MG63 (cell line): Measurements from ENCODE around the gene FGF14. TPM values are rescaled to one million over a fixed set of nuclear protein-coding genes. Genes with fewer than 3 reads are reported as not detected.
A peak's percentile ranks its signal among the peaks of the same experiment; 100 is the strongest.

ENCODE experiments used
- DNase-seq: peaks from one replicate; pipeline ENCODE4 v3.0.0-alpha.2; 2020
- H3K27me3 ChIP-seq: fragments of 250-450 bp; sonication (Bioruptor Pico); 2 replicates; pipeline ENCODE4 v1.5.1; 2020; ENCODE audit warnings: mild to moderate bottlenecking, moderate library complexity
- H3K36me3 ChIP-seq: fragments of 250-450 bp; sonication (Bioruptor Pico); 2 replicates; pipeline ENCODE4 v1.5.1; 2020; ENCODE audit warnings: mild to moderate bottlenecking, moderate library complexity
- H3K4me3 ChIP-seq: fragments of 250-450 bp; sonication (Bioruptor Pico); 2 replicates; pipeline ENCODE4 v1.5.1; 2020; ENCODE audit warnings: mild to moderate bottlenecking, moderate library complexity
- H3K9me3 ChIP-seq: fragments of 250-450 bp; sonication (Bioruptor Pico); 2 replicates; pipeline ENCODE4 v1.5.1; 2020; ENCODE audit warnings: mild to moderate bottlenecking, moderate library complexity
- total RNA-seq: library from RNA; depleted of rRNA; stranded (reverse); fragments of >200 nt; shearing (Covaris generic); gene quantifications from 2 replicates; pipeline ENCODE4 v1.2.3, GENCODE V29; 2014; ENCODE audit warnings: low replicate concordance

FGF14 gene
- total RNA-seq, 1 experiment from 2014 or later: not detected

DNA sequence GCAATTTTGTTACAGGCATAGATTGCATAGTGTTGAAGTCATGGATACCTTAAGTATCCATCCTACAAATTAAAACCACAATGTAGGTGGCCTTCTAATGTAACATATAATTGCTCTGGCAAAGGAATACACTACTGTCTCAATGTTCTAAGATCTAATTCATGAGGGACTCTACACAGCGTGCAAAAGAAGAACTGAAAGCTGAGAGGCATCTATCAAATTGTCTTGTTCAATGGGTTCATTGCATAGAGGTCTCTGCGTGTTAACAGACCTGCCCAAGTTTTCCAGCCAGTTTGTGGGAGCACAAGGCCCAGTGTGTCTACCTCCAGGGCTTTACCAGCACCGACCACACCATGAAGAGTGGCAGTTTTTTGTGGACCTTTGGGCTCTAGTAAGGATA lies 498.0 kb downstream of the FGF14 start:
- no peaks in the 10 kb centered on the region for H3K9me3 ChIP-seq
- DNase-seq: no peak
- H3K27me3 ChIP-seq: peaks cover 19% of the 10 kb centered on the region
- H3K36me3 ChIP-seq: no peaks in the 10 kb centered on the region
- H3K4me3 ChIP-seq: no peak overlapping the region

DNA sequence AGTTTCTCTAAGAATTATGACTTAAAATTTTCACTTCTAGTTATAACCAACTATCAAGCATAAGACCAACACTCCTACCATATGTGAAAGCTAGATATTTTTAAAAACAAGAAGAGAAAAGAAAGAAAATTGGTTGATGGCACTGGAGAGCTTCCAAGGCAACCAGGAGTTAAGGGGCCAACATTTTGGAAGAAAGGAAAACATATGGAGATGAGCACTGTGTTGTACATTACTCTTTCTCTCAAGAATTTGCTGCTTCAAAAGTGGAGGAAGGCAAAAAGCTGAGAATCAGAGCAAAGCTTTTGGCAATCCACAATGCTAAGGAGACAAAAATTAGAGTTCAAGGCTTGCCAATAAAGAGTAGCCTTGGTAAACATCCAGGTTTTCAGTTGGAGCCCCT lies 503.2 kb downstream of the FGF14 start:
- H3K27me3 ChIP-seq: peaks cover 10% of the 10 kb centered on the region
- H3K9me3 ChIP-seq: no peaks in the 10 kb centered on the region
- no peak overlapping the region for H3K4me3 ChIP-seq
- DNase-seq: no peak
- no peaks in the 10 kb centered on the region for H3K36me3 ChIP-seq

- Histone ChIP-seq H3K36me3 (no peaks in the 10 kb centered on the region), H3K4me3 (no peak overlapping the region), H3K9me3 (no peaks in the 10 kb centered on the region), H3K27me3 (peaks cover 6% of the 10 kb centered on the region)
- DNase-seq: no peak
Measured at GRCh38 chr13:101896541-101896940, 505.3 kb downstream of the FGF14 start.

GRCh38 chr13:101893021-101893420 lies 508.8 kb downstream of the FGF14 start:
- no peaks in the 10 kb centered on the region for H3K9me3 ChIP-seq
- no peak for DNase-seq
- no peak overlapping the region for H3K4me3 ChIP-seq
- H3K27me3 ChIP-seq: peaks cover 4% of the 10 kb centered on the region; the same call in 1 of the 2 replicates
- no peaks in the 10 kb centered on the region for H3K36me3 ChIP-seq

GRCh38 chr13:101892296-101892695 lies 509.6 kb downstream of the FGF14 start:
- no peak overlapping the region for H3K4me3 ChIP-seq
- H3K9me3 ChIP-seq: no peaks in the 10 kb centered on the region
- H3K27me3 ChIP-seq: peaks cover 4% of the 10 kb centered on the region; the same call in 1 of the 2 replicates
- no peak for DNase-seq
- no peaks in the 10 kb centered on the region for H3K36me3 ChIP-seq

DNA sequence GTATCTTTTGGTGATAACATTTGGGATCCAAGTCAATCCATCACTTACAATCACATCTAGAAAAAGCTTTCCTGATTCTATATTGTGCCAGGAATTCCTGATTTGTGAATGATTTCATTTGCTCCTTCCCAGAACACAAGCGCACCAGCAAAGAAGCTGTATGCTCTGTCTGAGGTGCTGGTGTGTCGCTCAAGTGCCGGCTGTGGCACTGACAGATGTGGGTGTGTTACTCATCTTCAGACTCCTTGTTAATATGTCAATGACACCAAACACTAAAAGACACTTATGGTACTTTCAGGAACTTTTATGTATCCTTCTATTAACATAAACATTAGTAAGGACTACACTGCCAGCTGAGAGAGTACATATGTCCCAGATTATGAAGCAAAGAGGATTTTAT lies 520.3 kb downstream of the FGF14 start:
- Histone ChIP-seq H3K27me3 (no peaks in the 10 kb centered on the region; the same call in 1 of the 2 replicates), H3K9me3 (no peaks in the 10 kb centered on the region), H3K36me3 (no peaks in the 10 kb centered on the region), H3K4me3 (no peak overlapping the region)
- DNase-seq: no peak

- H3K4me3 ChIP-seq: no peak overlapping the region
- no peaks in the 10 kb centered on the region for H3K36me3 ChIP-seq
- H3K27me3 ChIP-seq: no peaks in the 10 kb centered on the region; the same call in 1 of the 2 replicates
- no peak for DNase-seq
- H3K9me3 ChIP-seq: no peaks in the 10 kb centered on the region
Measured at GRCh38 chr13:101880581-101880980, 521.3 kb downstream of the FGF14 start.

GRCh38 chr13:101876951-101877350 lies 524.9 kb downstream of the FGF14 start:
- no peaks in the 10 kb centered on the region for H3K9me3 ChIP-seq
- no peak overlapping the region for H3K4me3 ChIP-seq
- no peaks in the 10 kb centered on the region for H3K27me3 ChIP-seq
- DNase-seq: no peak
- no peaks in the 10 kb centered on the region for H3K36me3 ChIP-seq

DNA sequence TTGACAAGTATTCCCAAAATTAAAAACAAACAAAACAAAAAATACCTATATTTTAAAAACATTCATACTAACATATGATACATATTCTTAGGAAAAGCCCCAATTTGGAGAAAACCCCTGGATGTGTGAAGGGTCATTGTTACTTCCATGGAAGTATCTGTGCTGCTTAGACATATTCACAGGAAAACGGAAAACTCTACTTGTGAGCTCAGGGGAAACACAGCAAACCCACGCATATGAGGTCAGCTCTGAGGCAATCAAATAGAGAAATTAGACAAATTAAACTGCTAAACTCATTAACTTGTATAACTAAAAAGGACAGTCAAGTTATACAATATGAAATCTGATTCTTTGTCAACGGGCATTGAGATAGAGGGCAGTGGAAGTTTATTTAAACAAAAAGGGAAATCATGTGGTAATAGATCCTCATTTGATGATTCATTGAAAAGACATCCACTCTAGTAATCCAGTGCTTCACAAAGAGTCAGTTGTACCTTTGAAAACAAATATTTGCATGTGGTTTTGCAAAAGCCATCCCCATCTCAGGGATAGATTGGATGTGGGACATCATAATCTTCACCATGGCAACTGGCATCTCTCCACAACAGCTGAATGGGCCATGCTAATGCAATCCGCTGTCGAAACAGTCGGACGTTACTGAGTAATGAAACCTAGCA lies 526.0 kb downstream of the FGF14 start:
- H3K4me3 ChIP-seq: no peak overlapping the region
- peak; percentile 10 for DNase-seq
- no peaks in the 10 kb centered on the region for H3K27me3 ChIP-seq
- H3K36me3 ChIP-seq: no peaks in the 10 kb centered on the region
- no peaks in the 10 kb centered on the region for H3K9me3 ChIP-seq

DNA sequence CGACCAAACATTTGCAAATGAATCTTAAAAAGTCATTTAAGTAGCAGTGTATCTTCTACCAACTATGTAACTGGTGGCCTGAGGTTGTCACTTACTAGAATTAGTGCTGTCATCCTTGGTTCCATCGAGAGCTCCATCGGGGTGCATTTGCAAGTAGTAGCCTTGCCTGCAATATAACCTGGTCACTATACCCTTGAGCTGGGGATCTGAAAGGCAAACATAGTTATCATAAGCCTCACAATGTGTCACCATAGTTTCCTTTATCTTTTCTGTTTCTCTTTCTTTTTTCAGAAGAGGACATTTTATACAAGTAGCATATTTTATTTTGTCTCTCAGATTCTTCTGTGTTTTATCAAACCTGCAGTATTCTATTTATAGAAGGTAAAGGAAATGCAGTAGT lies 526.8 kb downstream of the FGF14 start:
- DNase-seq: no peak
- no peak overlapping the region for H3K4me3 ChIP-seq
- H3K27me3 ChIP-seq: no peaks in the 10 kb centered on the region
- H3K9me3 ChIP-seq: no peaks in the 10 kb centered on the region
- no peaks in the 10 kb centered on the region for H3K36me3 ChIP-seq

DNA sequence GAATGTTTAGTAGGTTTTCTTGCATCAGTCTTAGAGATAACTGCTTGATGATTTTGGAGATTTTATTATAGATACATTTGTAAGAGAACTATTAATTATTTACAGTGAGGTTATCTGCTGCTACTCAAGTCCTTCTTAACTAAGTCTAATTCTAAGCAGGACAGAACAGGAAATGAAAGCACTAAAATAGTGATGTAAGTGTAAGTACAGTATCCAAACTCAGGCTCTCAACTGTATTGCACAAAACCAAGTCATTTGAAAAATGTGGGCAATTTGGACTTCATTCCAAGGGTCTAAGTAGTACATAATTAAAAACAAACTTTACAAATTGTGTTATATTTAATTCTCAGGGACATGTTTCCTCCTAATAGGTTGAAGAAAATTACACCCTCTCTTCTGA lies 532.3 kb downstream of the FGF14 start:
- Histone ChIP-seq H3K4me3 (no peak overlapping the region), H3K36me3 (no peaks in the 10 kb centered on the region)
- DNase-seq: no peak

GRCh38 chr13:101868585-101869469 lies 533.0 kb downstream of the FGF14 start:
- H3K27me3 ChIP-seq: no peaks in the 10 kb centered on the region
- no peak for DNase-seq
- no peaks in the 10 kb centered on the region for H3K9me3 ChIP-seq

More for the DNA sequence above, 532.3 kb downstream of the FGF14 start:
- Histone ChIP-seq H3K27me3 (no peaks in the 10 kb centered on the region), H3K9me3 (no peaks in the 10 kb centered on the region)

DNA sequence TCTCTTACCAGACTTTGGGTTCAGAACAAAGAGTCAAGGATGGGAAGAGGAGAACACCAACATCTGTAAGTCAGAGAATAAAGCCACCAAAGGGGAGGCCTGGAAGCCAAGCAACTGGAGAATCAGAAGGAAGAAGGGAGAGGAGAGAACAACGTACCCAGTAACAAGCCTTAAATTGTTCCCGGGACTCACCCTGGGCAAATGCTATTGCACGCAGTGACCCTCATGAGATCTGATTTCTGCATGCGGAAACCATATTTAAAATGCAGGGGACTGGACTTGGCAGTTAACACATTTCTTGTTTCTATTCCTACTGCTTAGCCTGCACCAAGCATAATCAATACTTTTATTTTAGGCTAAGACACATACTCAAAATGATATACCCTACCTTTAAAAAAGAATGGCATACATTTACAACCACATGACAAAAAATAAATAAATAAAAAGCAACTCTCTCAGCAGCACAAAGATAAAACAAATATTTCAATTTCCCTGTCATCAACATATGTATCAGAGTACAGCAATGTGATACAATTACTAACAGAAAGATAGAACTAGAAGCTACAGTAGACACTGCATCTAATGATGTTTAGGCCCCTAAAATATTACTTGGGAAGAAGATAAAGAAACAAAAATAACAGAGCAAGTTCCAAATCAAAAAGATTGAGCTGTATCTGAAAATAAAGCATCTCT lies 534.8 kb downstream of the FGF14 start:
- H3K4me3 ChIP-seq: no peak overlapping the region
- H3K36me3 ChIP-seq: no peaks in the 10 kb centered on the region
- H3K9me3 ChIP-seq: no peaks in the 10 kb centered on the region
- no peak for DNase-seq
- no peaks in the 10 kb centered on the region for H3K27me3 ChIP-seq

More at GRCh38 chr13:101868585-101869469, 533.0 kb downstream of the FGF14 start:
- Histone ChIP-seq H3K4me3 (no peak overlapping the region), H3K36me3 (no peaks in the 10 kb centered on the region)

GRCh38 chr13:101858860-101859259 lies 543.0 kb downstream of the FGF14 start:
- no peak for DNase-seq
- Histone ChIP-seq H3K27me3 (no peaks in the 10 kb centered on the region), H3K9me3 (no peaks in the 10 kb centered on the region), H3K4me3 (no peak overlapping the region), H3K36me3 (no peaks in the 10 kb centered on the region)

- H3K9me3 ChIP-seq: no peaks in the 10 kb centered on the region
- no peak for DNase-seq
- peaks cover 5% of the 10 kb centered on the region for H3K27me3 ChIP-seq
Measured at GRCh38 chr13:101846701-101847100, 555.1 kb downstream of the FGF14 start.

GRCh38 chr13:101846249-101846648 lies 555.6 kb downstream of the FGF14 start:
- Histone ChIP-seq H3K36me3 (no peaks in the 10 kb centered on the region), H3K9me3 (no peaks in the 10 kb centered on the region), H3K4me3 (no peak overlapping the region), H3K27me3 (peaks cover 5% of the 10 kb centered on the region)
- no peak for DNase-seq

More at GRCh38 chr13:101846701-101847100, 555.1 kb downstream of the FGF14 start:
- Histone ChIP-seq H3K4me3 (no peak overlapping the region), H3K36me3 (no peaks in the 10 kb centered on the region)
